Pancreas (tissue), 10 donors: ENCODE measurements around the gene PLCB1. TPM values are rescaled to one million over a fixed set of nuclear protein-coding genes. Genes with fewer than 3 reads are reported as not detected.

Source experiments
- ATAC-seq, 4 donors: fragments of 200-7000 bp; cut with Tn5 transposase; one replicate each; pipeline versions ENCODE4 v1.8.0 to v1.9.1; 2020; ENCODE audit warnings: mild to moderate bottlenecking in 4 of 4, moderate library complexity in 4 of 4
- DNase-seq, 6 donors: peaks; one replicate each; pipeline ENCODE4 v3.0.0-alpha.2; 2020
- FAIRE-seq: peaks from 2 replicates; lab custom pipeline; 2012; peaks lifted over from hg19 to GRCh38; lab: Jason Lieb, UNC
- H3K27ac ChIP-seq, 4 donors: fragments of 200-600 bp; sonication (generic); 1 replicate in 3 of 4; 2 replicates in 1 of 4; pipeline versions ENCODE4 v1.5.0 to v1.8.0; 2020
- H3K27me3 ChIP-seq, 4 donors: fragments of 200-600 bp; one replicate each; pipeline ENCODE4 v1.8.0; 2021
- H3K36me3 ChIP-seq, 3 donors: fragments of 200-600 bp; sonication (generic) in 1 of 3; one replicate each; pipeline versions ENCODE4 v1.5.0 to v1.8.0; 2020 to 2021
- H3K4me1 ChIP-seq, 3 donors: fragments of 200-600 bp; one replicate each; pipeline ENCODE4 v1.8.0; 2021
- H3K4me3 ChIP-seq, 4 donors: fragments of 200-600 bp; sonication (generic) in 2 of 4; one replicate each; pipeline versions ENCODE4 v1.5.0 to v1.8.0; 2020 to 2021
- H3K9me3 ChIP-seq, 4 donors: fragments of 200-600 bp; one replicate each; pipeline ENCODE4 v1.8.0; 2021
- CTCF ChIP-seq, 4 donors: fragments of 200-600 bp; sonication (generic) in 3 of 4; IDR thresholded peaks; one replicate each; pipeline versions ENCODE4 v1.5.0 to v1.8.0; 2021; ENCODE audit warnings: antibody characterized with exemption in 4 of 4
- WGBS, 2 donors: extraction: QIAGEN DNeasy Blood & Tissue Kit; methylation state at CpG; one replicate each; pipeline ENCODE4 v1.1.7; 2013; 5-methylcytosine and 5-hydroxymethylcytosine counted together
- intact Hi-C, 3 donors: fragments of 100-400 bp; cut with DNase I; formaldehyde crosslinking; loops; one replicate each; pipeline versions ENCODE4 v1.11.1 to v1.14.2; 2022
- polyA plus RNA-seq, 2 donors: library from polyadenylated mRNA; stranded (reverse); fragments of 200-250 nt; gene quantifications; one replicate each; pipeline ENCODE4 v1.2.3, GENCODE V29; 2013
- total RNA-seq, 6 donors: library from RNA; stranded (reverse); fragmentation: NEBNext Ultra II Directional in 4 of 6; extraction: Animal tissue kit (Norgen Biotek cat#: 25700) in 4 of 6; gene quantifications; one replicate each; pipeline versions ENCODE4 v1.2.1 to v1.2.4, GENCODE V29; 2021 to 2023
- donor health status: healthy with polysubstance abuse.
- donor health status: DM: no; HTN: no; CAD: no; lungs with moderate emphysema.
- donor health status: DM: no; HTN: no; CAD: no.
- donor health status: control.
- donor health status: control.
- donor health status: Bipolar disorder and iron deficiency.
- donor health status: DM: yes; HTN: yes; CAD: no.
- donor health status: DM: no; HTN: no; CAD: no.
- donor health status: DM: no; HTN: no; CAD: no.
- donor health status: DM: yes; HTN: yes; CAD: no.

Gene PLCB1
- total and polyA plus RNA-seq, 8 donors: 4.5 to 18.7 (median 13.7) TPM

DNA sequence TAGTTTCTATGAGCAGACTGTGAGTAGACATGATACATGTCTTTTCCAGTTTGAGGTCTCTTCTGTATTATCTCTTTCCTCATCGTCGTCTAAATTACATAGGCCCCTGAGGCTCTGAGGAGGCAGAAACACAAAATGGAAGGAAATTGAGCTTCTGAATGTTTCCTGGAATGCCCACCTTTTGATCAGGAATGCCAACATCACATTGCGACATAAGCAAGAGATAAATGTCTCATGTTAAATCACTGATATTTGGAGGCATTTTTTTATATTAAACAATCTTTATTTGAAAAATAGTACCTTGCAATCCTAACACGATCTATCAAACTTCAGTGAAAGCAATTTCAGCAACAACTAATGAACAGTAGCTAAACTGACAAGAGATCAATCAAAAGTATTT lies 802.3 kb downstream of the PLCB1 start:
- H3K9me3 ChIP-seq: no peaks in the 10 kb centered on the region
- 78 to 81% methylated on average over 4 of the region's 4 CpGs for WGBS, 2 donors
- DNase-seq (no peak), FAIRE-seq (no peak), ATAC-seq (no peak)
- no peaks in the 10 kb centered on the region for H3K27me3 ChIP-seq
- TF ChIP-seq CTCF (IDR thresholded peaks at IDR 0.05): no peak
- no peak overlapping the region for H3K27ac ChIP-seq
- no peaks in the 10 kb centered on the region for H3K4me1 ChIP-seq
- H3K36me3 ChIP-seq: no peaks in the 10 kb centered on the region
- intact Hi-C loops: no loop called here
- no peak overlapping the region for H3K4me3 ChIP-seq

Other genes with a start within 250 kb of the PLCB1 start
- gene HAO1, start 191.8 kb upstream of the PLCB1 start, total RNA-seq: under 1 TPM in 3 of 6 donors, not detected in 3; 0.16 to 0.24 (median 0.23) TPM
- under 1 TPM in 1 of 2 donors, not detected in 1; 0.54 TPM for gene HAO1, start 191.8 kb upstream of the PLCB1 start, polyA plus RNA-seq
- 10 to 100 TPM; 17.3 to 31.6 (median 26.1) TPM for gene TMX4, start 112.5 kb upstream of the PLCB1 start, total RNA-seq
- 10 to 100 TPM in 1 of 2 donors, 1 to 10 TPM in 1; 5.6 to 18.9 TPM for gene TMX4, start 112.5 kb upstream of the PLCB1 start, polyA plus RNA-seq